Measurements from ENCODE around the gene KRT2. TPM values are rescaled to one million over a fixed set of nuclear protein-coding genes. Genes with fewer than 3 reads are reported as not detected.
"Not testable (repeated sequence)": the region's sequence is repeated elsewhere in the genome, so short reads cannot be mapped to it uniquely, and the experiment has no call there.

The KRT2 gene
- total RNA-seq, 4 donors from 2014 or later: 357 to 1,953 (median 1,221) TPM

GRCh38 chr12:52672321-52672933 is 20.4 kb upstream of the KRT2 start:
- Histone ChIP-seq H3K27me3 (peaks cover 3% of the 10 kb centered on the region), H3K4me1 (no peaks in the 10 kb centered on the region)
- WGBS: 52% methylated on average over 2 of the region's 2 CpGs

GRCh38 chr12:52670961-52671360 is 18.9 kb upstream of the KRT2 start:
- Histone ChIP-seq H3K9me3 (no peaks in the 10 kb centered on the region), H3K27me3 (peaks cover 3% of the 10 kb centered on the region), H3K4me1 (no peaks in the 10 kb centered on the region), H3K4me3 (no peak overlapping the region), H3K36me3 (no peaks in the 10 kb centered on the region), H3K27ac (no peak overlapping the region)
- 88% methylated on average over 3 of the region's 3 CpGs for WGBS
- TF ChIP-seq, protein P1, sequence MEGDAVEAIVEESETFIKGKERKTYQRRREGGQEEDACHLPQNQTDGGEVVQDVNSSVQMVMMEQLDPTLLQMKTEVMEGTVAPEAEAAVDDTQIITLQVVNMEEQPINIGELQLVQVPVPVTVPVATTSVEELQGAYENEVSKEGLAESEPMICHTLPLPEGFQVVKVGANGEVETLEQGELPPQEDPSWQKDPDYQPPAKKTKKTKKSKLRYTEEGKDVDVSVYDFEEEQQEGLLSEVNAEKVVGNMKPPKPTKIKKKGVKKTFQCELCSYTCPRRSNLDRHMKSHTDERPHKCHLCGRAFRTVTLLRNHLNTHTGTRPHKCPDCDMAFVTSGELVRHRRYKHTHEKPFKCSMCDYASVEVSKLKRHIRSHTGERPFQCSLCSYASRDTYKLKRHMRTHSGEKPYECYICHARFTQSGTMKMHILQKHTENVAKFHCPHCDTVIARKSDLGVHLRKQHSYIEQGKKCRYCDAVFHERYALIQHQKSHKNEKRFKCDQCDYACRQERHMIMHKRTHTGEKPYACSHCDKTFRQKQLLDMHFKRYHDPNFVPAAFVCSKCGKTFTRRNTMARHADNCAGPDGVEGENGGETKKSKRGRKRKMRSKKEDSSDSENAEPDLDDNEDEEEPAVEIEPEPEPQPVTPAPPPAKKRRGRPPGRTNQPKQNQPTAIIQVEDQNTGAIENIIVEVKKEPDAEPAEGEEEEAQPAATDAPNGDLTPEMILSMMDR (IDR thresholded peaks at IDR 0.05): no peak
- no peak for TF ChIP-seq EP300 (IDR thresholded peaks at IDR 0.05)
- no peak for TF ChIP-seq POLR2A (IDR thresholded peaks at IDR 0.05)
- no peak for TF ChIP-seq POLR2AphosphoS5 (IDR thresholded peaks at IDR 0.05)
- DNase-seq (ENCODE audit: low spot score in 2 of 2): no peak

More at GRCh38 chr12:52672321-52672933, 20.4 kb upstream of the KRT2 start:
- no peaks in the 10 kb centered on the region for H3K36me3 ChIP-seq
- peak in 1 of 2 donors; percentile 45 for DNase-seq (ENCODE audit: low spot score in 2 of 2)
- no peaks in the 10 kb centered on the region for H3K9me3 ChIP-seq
- no peak overlapping the region for H3K4me3 ChIP-seq
- H3K27ac ChIP-seq: no peak overlapping the region
- TF ChIP-seq POLR2A (IDR thresholded peaks at IDR 0.05) (no peak), EP300 (IDR thresholded peaks at IDR 0.05) (no peak), POLR2AphosphoS5 (IDR thresholded peaks at IDR 0.05) (no peak)
- TF ChIP-seq, protein P1 (IDR thresholded peaks at IDR 0.05): no peak

DNA sequence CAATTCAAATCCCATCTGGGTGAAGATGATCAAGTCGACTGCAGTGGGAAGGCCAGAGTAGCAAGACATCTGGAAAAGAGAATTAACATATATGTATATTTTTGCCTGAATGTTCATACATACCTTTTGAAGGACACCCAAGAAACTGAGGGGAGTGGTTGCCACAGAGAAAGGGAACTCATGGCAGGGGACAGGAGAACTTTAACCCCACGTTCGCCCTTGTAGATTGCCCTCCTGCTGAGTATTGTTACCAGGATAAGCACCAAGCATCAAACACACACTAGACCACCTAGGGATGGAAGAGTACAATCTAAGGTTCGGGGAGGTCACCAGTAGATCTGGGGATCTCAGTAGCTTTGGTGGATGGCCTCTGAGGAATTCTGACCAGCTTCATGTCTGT is 18.5 kb upstream of the KRT2 start:
- Histone ChIP-seq H3K4me3 (no peak overlapping the region), H3K36me3 (no peaks in the 10 kb centered on the region), H3K27me3 (peaks cover 3% of the 10 kb centered on the region), H3K4me1 (no peaks in the 10 kb centered on the region), H3K9me3 (no peaks in the 10 kb centered on the region), H3K27ac (no peak overlapping the region)
- 83% methylated on average over 4 of the region's 4 CpGs for WGBS
- no peak for DNase-seq (ENCODE audit: low spot score in 2 of 2)
- TF ChIP-seq POLR2AphosphoS5 (IDR thresholded peaks at IDR 0.05) (no peak), EP300 (IDR thresholded peaks at IDR 0.05) (no peak), POLR2A (IDR thresholded peaks at IDR 0.05) (no peak)
- TF ChIP-seq, protein P1 (IDR thresholded peaks at IDR 0.05): no peak

DNA sequence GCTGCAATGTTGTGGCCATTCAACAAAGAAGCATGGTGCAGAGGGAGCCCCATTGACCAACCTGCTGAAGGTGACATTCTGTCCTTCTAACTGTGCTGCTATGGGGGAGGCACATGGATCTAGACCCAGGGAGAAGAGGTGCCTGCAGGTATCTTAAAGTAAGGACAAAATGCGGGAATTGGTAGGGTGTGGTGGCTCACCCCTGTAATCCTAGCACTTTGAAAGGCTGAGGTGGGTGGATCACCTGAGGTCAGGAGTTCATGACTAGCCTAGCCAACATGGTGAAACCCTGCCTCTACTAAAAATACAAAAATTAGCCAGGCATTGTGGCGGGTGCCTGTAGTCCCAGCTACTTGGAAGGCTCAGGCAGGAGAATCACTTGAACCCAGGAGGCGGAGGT is 17.9 kb upstream of the KRT2 start:
- not testable (repeated sequence) for DNase-seq (ENCODE audit: low spot score in 2 of 2); H3K27ac ChIP-seq; H3K9me3 ChIP-seq; H3K4me3 ChIP-seq; H3K4me1 ChIP-seq; H3K27me3 ChIP-seq; H3K36me3 ChIP-seq
- 98% methylated on average over 3 of the region's 3 CpGs for WGBS

DNA sequence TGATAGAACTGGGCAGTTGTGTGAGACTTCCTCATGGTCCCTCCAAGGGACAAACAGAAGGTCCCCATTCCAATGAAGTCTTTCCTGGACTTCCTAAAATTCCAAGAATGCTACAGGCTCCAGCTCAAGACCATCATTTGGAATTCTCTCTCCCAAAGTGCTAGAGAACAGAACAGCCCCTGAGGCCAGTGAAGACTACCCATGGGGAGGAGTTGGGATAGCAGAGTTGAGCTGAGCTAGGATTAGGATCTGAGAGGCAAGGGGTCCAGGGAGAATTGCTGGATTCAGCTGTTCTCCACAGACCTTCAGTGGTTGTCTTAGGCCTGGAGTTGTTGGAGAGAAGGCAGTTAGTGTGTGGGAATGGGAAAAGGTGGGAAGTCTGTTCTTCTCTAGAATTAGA is 17.4 kb upstream of the KRT2 start:
- Histone ChIP-seq H3K9me3 (no peaks in the 10 kb centered on the region), H3K27ac (no peak overlapping the region), H3K36me3 (no peaks in the 10 kb centered on the region), H3K27me3 (peaks cover 4% of the 10 kb centered on the region), H3K4me1 (no peaks in the 10 kb centered on the region), H3K4me3 (no peak overlapping the region)
- TF ChIP-seq EP300 (IDR thresholded peaks at IDR 0.05) (no peak), POLR2AphosphoS5 (IDR thresholded peaks at IDR 0.05) (no peak), POLR2A (IDR thresholded peaks at IDR 0.05) (no peak)
- TF ChIP-seq, protein P1 (IDR thresholded peaks at IDR 0.05): no peak
- no peak for DNase-seq (ENCODE audit: low spot score in 2 of 2)

DNA sequence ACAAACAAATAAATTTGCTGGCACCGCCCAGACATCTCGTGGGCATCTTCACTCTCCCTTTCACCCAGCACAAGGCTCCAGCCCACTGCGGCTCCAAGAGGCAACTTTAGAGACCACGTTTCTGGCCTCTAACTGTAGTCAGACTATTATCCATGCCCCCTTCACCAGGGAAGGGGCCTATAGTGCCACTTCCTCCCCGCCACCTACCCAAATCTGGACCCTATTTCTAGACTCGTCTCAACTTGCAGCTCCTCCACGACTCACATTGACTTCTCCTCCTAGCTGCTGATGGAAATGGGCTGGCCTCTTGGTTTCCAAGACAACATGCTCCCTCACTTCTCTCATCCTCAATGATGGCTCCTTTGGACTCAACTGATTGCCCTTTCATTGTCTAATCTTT is 15.9 kb upstream of the KRT2 start:
- TF ChIP-seq POLR2A (IDR thresholded peaks at IDR 0.05): no peak
- no peak for TF ChIP-seq POLR2AphosphoS5 (IDR thresholded peaks at IDR 0.05)
- TF ChIP-seq, protein P1 (IDR thresholded peaks at IDR 0.05): no peak
- TF ChIP-seq EP300 (IDR thresholded peaks at IDR 0.05): no peak
- Histone ChIP-seq H3K27ac (no peak overlapping the region), H3K9me3 (no peaks in the 10 kb centered on the region), H3K27me3 (peaks cover 4% of the 10 kb centered on the region), H3K4me1 (peaks cover 1% of the 10 kb centered on the region), H3K36me3 (no peaks in the 10 kb centered on the region), H3K4me3 (no peak overlapping the region)
- WGBS: 43% methylated on average over 7 of the region's 7 CpGs
- DNase-seq (ENCODE audit: low spot score in 2 of 2): no peak
